ENCODE measurements around the gene SLC43A2.

SLC43A2 gene

GRCh38 chr17:1590747-1591473 lies 37.7 kb downstream of the SLC43A2 start:
- Histone ChIP-seq H3K9me3 (ENCODE audit: control insufficient read depth in 2 of 2, low read length in 2 of 2) (no peaks in the 10 kb centered on the region), H3K27me3 (ENCODE audit: control insufficient read depth in 2 of 2, insufficient read depth in 2 of 2, low read length in 2 of 2) (no peaks in the 10 kb centered on the region), H3K4me3 (ENCODE audit: low read length in 2 of 2) (no peak overlapping the region), H3K27ac (ENCODE audit: low read depth in 2 of 2, low read length in 2 of 2) (peak overlapping the region; percentile 49 to 68), H3K36me3 (ENCODE audit: control insufficient read depth in 2 of 2, insufficient read depth in 2 of 2, low read length in 2 of 2) (peaks cover 0 to 6% of the 10 kb centered on the region in 2 donors), H3K4me1 (ENCODE audit: control insufficient read depth in 2 of 2, insufficient read depth in 2 of 2, low read length in 2 of 2) (peaks cover 32 to 41% of the 10 kb centered on the region in 2 donors), H3K9ac (ENCODE audit: low read depth in 1 of 2, low read length in 2 of 2) (no peak overlapping the region)

- Histone ChIP-seq H3K4me1 (ENCODE audit: control insufficient read depth in 2 of 2, insufficient read depth in 2 of 2, low read length in 2 of 2) (peaks cover 32 to 41% of the 10 kb centered on the region in 2 donors), H3K27me3 (ENCODE audit: control insufficient read depth in 2 of 2, insufficient read depth in 2 of 2, low read length in 2 of 2) (no peaks in the 10 kb centered on the region), H3K27ac (ENCODE audit: low read depth in 2 of 2, low read length in 2 of 2) (peak overlapping the region; percentile 49 to 68), H3K9me3 (ENCODE audit: control insufficient read depth in 2 of 2, low read length in 2 of 2) (no peaks in the 10 kb centered on the region), H3K4me3 (ENCODE audit: low read length in 2 of 2) (no peak overlapping the region), H3K9ac (ENCODE audit: low read depth in 1 of 2, low read length in 2 of 2) (peak overlapping the region in 1 of 2 donors; percentile 42), H3K36me3 (ENCODE audit: control insufficient read depth in 2 of 2, insufficient read depth in 2 of 2, low read length in 2 of 2) (peaks cover 0 to 8% of the 10 kb centered on the region in 2 donors)
Measured at GRCh38 chr17:1590029-1590746, 38.4 kb downstream of the SLC43A2 start.

- Histone ChIP-seq H3K36me3 (ENCODE audit: control insufficient read depth in 2 of 2, insufficient read depth in 2 of 2, low read length in 2 of 2) (peaks cover 0 to 12% of the 10 kb centered on the region in 2 donors), H3K27ac (ENCODE audit: low read depth in 2 of 2, low read length in 2 of 2) (no peak overlapping the region), H3K9me3 (ENCODE audit: control insufficient read depth in 2 of 2, low read length in 2 of 2) (no peaks in the 10 kb centered on the region), H3K4me3 (ENCODE audit: low read length in 2 of 2) (no peak overlapping the region), H3K4me1 (ENCODE audit: control insufficient read depth in 2 of 2, insufficient read depth in 2 of 2, low read length in 2 of 2) (peaks cover 30 to 38% of the 10 kb centered on the region in 2 donors), H3K27me3 (ENCODE audit: control insufficient read depth in 2 of 2, insufficient read depth in 2 of 2, low read length in 2 of 2) (no peaks in the 10 kb centered on the region), H3K9ac (ENCODE audit: low read depth in 1 of 2, low read length in 2 of 2) (no peak overlapping the region)
Measured at GRCh38 chr17:1588821-1589585, 39.6 kb downstream of the SLC43A2 start.

GRCh38 chr17:1584167-1584566 lies 44.5 kb downstream of the SLC43A2 start:
- Histone ChIP-seq H3K36me3 (ENCODE audit: control insufficient read depth in 2 of 2, insufficient read depth in 2 of 2, low read length in 2 of 2) (peaks cover 0 to 11% of the 10 kb centered on the region in 2 donors), H3K4me3 (ENCODE audit: low read length in 2 of 2) (no peak overlapping the region), H3K9ac (ENCODE audit: low read depth in 1 of 2, low read length in 2 of 2) (no peak overlapping the region), H3K9me3 (ENCODE audit: control insufficient read depth in 2 of 2, low read length in 2 of 2) (no peaks in the 10 kb centered on the region), H3K27me3 (ENCODE audit: control insufficient read depth in 2 of 2, insufficient read depth in 2 of 2, low read length in 2 of 2) (no peaks in the 10 kb centered on the region), H3K27ac (ENCODE audit: low read depth in 2 of 2, low read length in 2 of 2) (no peak overlapping the region), H3K4me1 (ENCODE audit: control insufficient read depth in 2 of 2, insufficient read depth in 2 of 2, low read length in 2 of 2) (peaks cover 10 to 13% of the 10 kb centered on the region in 2 donors)

- peaks cover 0 to 8% of the 10 kb centered on the region in 2 donors for H3K36me3 ChIP-seq (ENCODE audit: control insufficient read depth in 2 of 2, insufficient read depth in 2 of 2, low read length in 2 of 2)
- H3K9ac ChIP-seq (ENCODE audit: low read depth in 1 of 2, low read length in 2 of 2) = no peak overlapping the region
- H3K4me1 ChIP-seq (ENCODE audit: control insufficient read depth in 2 of 2, insufficient read depth in 2 of 2, low read length in 2 of 2) = peaks cover 10 to 13% of the 10 kb centered on the region in 2 donors
- H3K4me3 ChIP-seq (ENCODE audit: low read length in 2 of 2) = no peak overlapping the region
- no peaks in the 10 kb centered on the region for H3K27me3 ChIP-seq (ENCODE audit: control insufficient read depth in 2 of 2, insufficient read depth in 2 of 2, low read length in 2 of 2)
- no peaks in the 10 kb centered on the region for H3K9me3 ChIP-seq (ENCODE audit: control insufficient read depth in 2 of 2, low read length in 2 of 2)
- no peak overlapping the region for H3K27ac ChIP-seq (ENCODE audit: low read depth in 2 of 2, low read length in 2 of 2)
Measured at GRCh38 chr17:1583556-1583955, 45.1 kb downstream of the SLC43A2 start.

GRCh38 chr17:1582374-1582773 lies 46.3 kb downstream of the SLC43A2 start:
- H3K4me1 ChIP-seq (ENCODE audit: control insufficient read depth in 2 of 2, insufficient read depth in 2 of 2, low read length in 2 of 2) = peaks cover 12 to 13% of the 10 kb centered on the region in 2 donors
- peaks cover 0 to 8% of the 10 kb centered on the region in 2 donors for H3K36me3 ChIP-seq (ENCODE audit: control insufficient read depth in 2 of 2, insufficient read depth in 2 of 2, low read length in 2 of 2)
- H3K27ac ChIP-seq (ENCODE audit: low read depth in 2 of 2, low read length in 2 of 2) = peak overlapping the region in 1 of 2 donors; percentile 90
- H3K27me3 ChIP-seq (ENCODE audit: control insufficient read depth in 2 of 2, insufficient read depth in 2 of 2, low read length in 2 of 2) = no peaks in the 10 kb centered on the region
- H3K9me3 ChIP-seq (ENCODE audit: control insufficient read depth in 2 of 2, low read length in 2 of 2) = no peaks in the 10 kb centered on the region
- no peak overlapping the region for H3K9ac ChIP-seq (ENCODE audit: low read depth in 1 of 2, low read length in 2 of 2)
- H3K4me3 ChIP-seq (ENCODE audit: low read length in 2 of 2) = no peak overlapping the region

GRCh38 chr17:1580979-1581676 lies 47.5 kb downstream of the SLC43A2 start:
- no peaks in the 10 kb centered on the region for H3K27me3 ChIP-seq (ENCODE audit: control insufficient read depth in 2 of 2, insufficient read depth in 2 of 2, low read length in 2 of 2)
- peak overlapping the region in 1 of 2 donors; percentile 47 for H3K9ac ChIP-seq (ENCODE audit: low read depth in 1 of 2, low read length in 2 of 2)
- H3K27ac ChIP-seq (ENCODE audit: low read depth in 2 of 2, low read length in 2 of 2) = peak overlapping the region; percentile 71 to 90
- H3K9me3 ChIP-seq (ENCODE audit: control insufficient read depth in 2 of 2, low read length in 2 of 2) = no peaks in the 10 kb centered on the region
- H3K4me1 ChIP-seq (ENCODE audit: control insufficient read depth in 2 of 2, insufficient read depth in 2 of 2, low read length in 2 of 2) = peaks cover 13 to 16% of the 10 kb centered on the region in 2 donors
- peaks cover 0 to 8% of the 10 kb centered on the region in 2 donors for H3K36me3 ChIP-seq (ENCODE audit: control insufficient read depth in 2 of 2, insufficient read depth in 2 of 2, low read length in 2 of 2)
- H3K4me3 ChIP-seq (ENCODE audit: low read length in 2 of 2) = peak overlapping the region in 1 of 2 donors; percentile 13

GRCh38 chr17:1578029-1578428 lies 50.6 kb downstream of the SLC43A2 start:
- H3K9me3 ChIP-seq (ENCODE audit: control insufficient read depth in 2 of 2, low read length in 2 of 2) = no peaks in the 10 kb centered on the region
- H3K27ac ChIP-seq (ENCODE audit: low read depth in 2 of 2, low read length in 2 of 2) = peak overlapping the region; percentile 78 to 82
- no peak overlapping the region for H3K4me3 ChIP-seq (ENCODE audit: low read length in 2 of 2)
- no peaks in the 10 kb centered on the region for H3K27me3 ChIP-seq (ENCODE audit: control insufficient read depth in 2 of 2, insufficient read depth in 2 of 2, low read length in 2 of 2)
- H3K36me3 ChIP-seq (ENCODE audit: control insufficient read depth in 2 of 2, insufficient read depth in 2 of 2, low read length in 2 of 2) = peaks cover 0 to 2% of the 10 kb centered on the region in 2 donors
- peak overlapping the region in 1 of 2 donors; percentile 44 for H3K9ac ChIP-seq (ENCODE audit: low read depth in 1 of 2, low read length in 2 of 2)
- peaks cover 17 to 21% of the 10 kb centered on the region in 2 donors for H3K4me1 ChIP-seq (ENCODE audit: control insufficient read depth in 2 of 2, insufficient read depth in 2 of 2, low read length in 2 of 2)

GRCh38 chr17:1577583-1578013 lies 51.0 kb downstream of the SLC43A2 start:
- peaks cover 17 to 21% of the 10 kb centered on the region in 2 donors for H3K4me1 ChIP-seq (ENCODE audit: control insufficient read depth in 2 of 2, insufficient read depth in 2 of 2, low read length in 2 of 2)
- H3K9me3 ChIP-seq (ENCODE audit: control insufficient read depth in 2 of 2, low read length in 2 of 2) = no peaks in the 10 kb centered on the region
- H3K9ac ChIP-seq (ENCODE audit: low read depth in 1 of 2, low read length in 2 of 2) = peak overlapping the region; percentile 15 to 44
- H3K36me3 ChIP-seq (ENCODE audit: control insufficient read depth in 2 of 2, insufficient read depth in 2 of 2, low read length in 2 of 2) = peaks cover 0 to 2% of the 10 kb centered on the region in 2 donors
- no peak overlapping the region for H3K4me3 ChIP-seq (ENCODE audit: low read length in 2 of 2)
- peak overlapping the region; percentile 78 to 82 for H3K27ac ChIP-seq (ENCODE audit: low read depth in 2 of 2, low read length in 2 of 2)
- H3K27me3 ChIP-seq (ENCODE audit: control insufficient read depth in 2 of 2, insufficient read depth in 2 of 2, low read length in 2 of 2) = no peaks in the 10 kb centered on the region
